Esophagus squamous epithelium (tissue), 5 donors: ENCODE data around the gene SCAMP3. TPM values are rescaled to one million over a fixed set of nuclear protein-coding genes. Genes with fewer than 3 reads are reported as not detected.

Source experiments
- DNase-seq: peaks from one replicate; lab custom pipeline; 2025; lab: John Stamatoyannopoulos, UW
- H3K27ac ChIP-seq, 4 donors: fragments of 200-600 bp; sonication (generic); one replicate each; pipeline ENCODE4 v1.5.1; 2016 to 2019; ENCODE audit warnings: mild to moderate bottlenecking in 1 of 4
- H3K27me3 ChIP-seq, 4 donors: fragments of 200-600 bp; sonication (generic); 1 replicate in 3 of 4; 2 replicates in 1 of 4; pipeline versions ENCODE4 v1.5.1 to v1.6.0; 2017 to 2021; ENCODE audit warnings: antibody characterized with exemption in 1 of 4
- H3K36me3 ChIP-seq, 3 donors: fragments of 200-600 bp; sonication (generic); one replicate each; pipeline ENCODE4 v1.5.1; 2016 to 2019
- H3K4me1 ChIP-seq, 3 donors: fragments of 200-600 bp; sonication (generic); one replicate each; pipeline ENCODE4 v1.5.1; 2017 to 2019
- H3K4me3 ChIP-seq, 4 donors: fragments of 200-600 bp; sonication (generic); 1 replicate in 3 of 4; 2 replicates in 1 of 4; pipeline ENCODE4 v1.5.1; 2016 to 2019; ENCODE audit warnings: mild to moderate bottlenecking in 2 of 4, moderate library complexity in 1 of 4
- H3K9me3 ChIP-seq, 3 donors: fragments of 200-600 bp; sonication (generic); one replicate each; pipeline ENCODE4 v1.5.1; 2016 to 2019
- POLR2A ChIP-seq, 4 donors: fragments of 450-650 bp; IDR thresholded peaks; one replicate each; pipeline ENCODE4 v1.6.1; 2017; ENCODE audit warnings: antibody characterized with exemption in 4 of 4, mild to moderate bottlenecking in 4 of 4, moderate library complexity in 3 of 4
- WGBS, 2 donors: methylation state at CpG; one replicate each; pipeline ENCODE4 v1.1.5; 2018; 5-methylcytosine and 5-hydroxymethylcytosine counted together
- intact Hi-C: fragments of 100-400 bp; cut with DNase I; formaldehyde crosslinking; loops from one replicate; pipeline ENCODE4 v1.15.0; 2022
- total RNA-seq, 4 donors: library from RNA; depleted of rRNA; stranded (reverse); fragments of >200 nt; gene quantifications; one replicate each; pipeline ENCODE4 v1.1.0, GENCODE V29; 2016
- TF ChIP-seq, protein P1 (sequence below), 6 experiments: fragments of 450-650 bp in 4 of 6; fragments of 200-600 bp in 2 of 6; sonication (generic) in 2 of 6; IDR thresholded peaks; one replicate each; pipeline ENCODE4 v1.5.1; 2016 to 2019; ENCODE audit warnings: antibody characterized with exemption in 6 of 6, mild to moderate bottlenecking in 4 of 6, moderate library complexity in 4 of 6
- donor health status: DM: yes; HTN: yes; CAD: no.

Gene SCAMP3
- total RNA-seq, 4 donors from 2014 or later = 56.8 to 72.2 (median 60.1) TPM

DNA sequence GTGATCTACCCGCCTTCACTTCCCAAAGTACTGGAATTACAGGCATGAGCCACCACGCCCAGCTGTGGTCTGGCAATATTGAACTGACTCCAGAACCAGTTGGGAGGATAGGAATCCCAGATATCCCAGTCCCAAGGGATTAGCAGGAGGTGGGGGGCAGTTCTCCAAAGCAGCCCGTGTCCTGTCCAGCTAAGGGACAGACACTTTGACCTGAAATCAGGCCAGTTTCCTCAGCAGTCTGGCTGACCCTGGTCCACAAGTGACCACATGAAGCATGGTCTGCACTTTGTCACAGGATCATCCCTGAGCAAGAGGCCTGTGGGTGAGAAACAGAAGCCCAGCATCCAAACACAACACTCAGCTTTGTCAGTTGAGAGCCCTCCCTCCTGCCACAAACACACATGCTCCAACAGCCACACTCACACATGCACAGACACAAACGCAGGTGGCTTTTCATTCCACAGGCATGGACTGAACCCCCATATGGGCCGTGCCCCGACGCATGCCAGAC, 43.8 kb upstream of the SCAMP3 start:
- Histone ChIP-seq H3K27me3 (no peaks in the 10 kb centered on the region), H3K27ac (no peak overlapping the region), H3K4me1 (peaks cover 8 to 28% (median 18%) of the 10 kb centered on the region in 3 donors), H3K36me3 (peaks cover 0 to 7% (median 0%) of the 10 kb centered on the region in 3 donors), H3K9me3 (no peaks in the 10 kb centered on the region), H3K4me3 (no peak overlapping the region)
- TF ChIP-seq, protein P1, sequence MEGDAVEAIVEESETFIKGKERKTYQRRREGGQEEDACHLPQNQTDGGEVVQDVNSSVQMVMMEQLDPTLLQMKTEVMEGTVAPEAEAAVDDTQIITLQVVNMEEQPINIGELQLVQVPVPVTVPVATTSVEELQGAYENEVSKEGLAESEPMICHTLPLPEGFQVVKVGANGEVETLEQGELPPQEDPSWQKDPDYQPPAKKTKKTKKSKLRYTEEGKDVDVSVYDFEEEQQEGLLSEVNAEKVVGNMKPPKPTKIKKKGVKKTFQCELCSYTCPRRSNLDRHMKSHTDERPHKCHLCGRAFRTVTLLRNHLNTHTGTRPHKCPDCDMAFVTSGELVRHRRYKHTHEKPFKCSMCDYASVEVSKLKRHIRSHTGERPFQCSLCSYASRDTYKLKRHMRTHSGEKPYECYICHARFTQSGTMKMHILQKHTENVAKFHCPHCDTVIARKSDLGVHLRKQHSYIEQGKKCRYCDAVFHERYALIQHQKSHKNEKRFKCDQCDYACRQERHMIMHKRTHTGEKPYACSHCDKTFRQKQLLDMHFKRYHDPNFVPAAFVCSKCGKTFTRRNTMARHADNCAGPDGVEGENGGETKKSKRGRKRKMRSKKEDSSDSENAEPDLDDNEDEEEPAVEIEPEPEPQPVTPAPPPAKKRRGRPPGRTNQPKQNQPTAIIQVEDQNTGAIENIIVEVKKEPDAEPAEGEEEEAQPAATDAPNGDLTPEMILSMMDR (IDR thresholded peaks at IDR 0.05) = no peak
- TF ChIP-seq POLR2A (IDR thresholded peaks at IDR 0.05) = no peak
- WGBS, 2 donors = 42 to 58% methylated on average over 4 to 6 of the region's 7 CpGs
- intact Hi-C loops = no loop called here
- no peak for DNase-seq

DNA sequence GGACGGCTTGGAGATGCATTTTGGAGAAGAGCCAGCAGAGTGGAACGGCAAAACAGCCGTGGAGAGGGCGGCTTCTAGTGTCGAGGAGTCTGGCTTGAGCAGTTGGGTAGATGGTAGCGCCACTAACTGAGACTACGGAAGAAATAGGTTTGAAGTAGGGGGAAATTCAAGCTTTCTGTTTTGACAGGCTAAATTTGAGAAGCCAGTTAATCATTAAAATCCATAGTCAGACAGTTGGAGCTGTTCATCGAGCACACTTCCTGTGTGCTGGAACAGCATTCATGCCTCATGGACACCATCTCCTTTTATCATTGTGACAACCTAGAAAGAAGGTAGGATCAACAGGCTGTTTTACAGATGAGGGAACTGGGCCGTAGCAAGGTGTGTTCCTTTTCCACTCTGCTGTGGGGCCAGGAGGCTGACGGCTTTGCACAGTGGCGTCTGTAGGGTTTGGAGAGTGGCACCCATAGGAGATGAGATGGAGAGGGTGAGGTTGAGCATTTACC, 42.5 kb upstream of the SCAMP3 start:
- Histone ChIP-seq H3K27ac (no peak overlapping the region), H3K4me3 (no peak overlapping the region), H3K9me3 (no peaks in the 10 kb centered on the region), H3K36me3 (no peaks in the 10 kb centered on the region), H3K27me3 (no peaks in the 10 kb centered on the region), H3K4me1 (peaks cover 2 to 15% (median 6%) of the 10 kb centered on the region in 3 donors)
- intact Hi-C loops = no loop called here
- no peak for DNase-seq
- WGBS, 2 donors = 77 to 78% methylated on average over 9 of the region's 11 CpGs
- TF ChIP-seq, protein P1 (IDR thresholded peaks at IDR 0.05) = no peak
- TF ChIP-seq POLR2A (IDR thresholded peaks at IDR 0.05) = no peak

DNA sequence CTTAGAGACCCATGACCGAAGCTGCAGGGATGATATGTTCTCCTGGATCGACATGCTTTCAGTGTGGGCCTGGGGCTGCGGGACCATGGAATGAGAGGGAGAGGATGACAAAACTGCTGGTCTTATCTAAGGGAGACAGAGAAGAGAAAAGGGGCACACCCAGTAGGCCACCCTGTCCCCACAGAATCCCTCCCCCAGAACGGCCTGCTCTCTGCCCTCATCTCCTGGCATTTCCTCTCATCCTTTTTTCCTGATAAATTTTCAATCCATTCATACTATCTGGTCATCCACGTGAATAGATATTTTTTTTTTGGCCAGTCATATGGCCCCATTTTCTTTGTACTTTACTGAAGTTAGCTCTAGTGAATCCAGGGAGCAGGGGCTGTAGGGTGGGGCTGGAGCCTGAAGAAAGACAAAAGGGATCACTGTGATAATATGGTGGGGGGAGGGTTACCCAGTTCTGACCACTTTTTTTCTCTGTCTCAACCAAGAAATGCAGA, 39.2 kb upstream of the SCAMP3 start, which contains the start of gene PKLR:
TSS of gene PKLR (minus strand) at position 97 of the 500 bp plus-strand sequence. CDS start at position 54, 43 bp downstream.
- Histone ChIP-seq H3K9me3 (no peaks in the 10 kb centered on the region), H3K36me3 (no peaks in the 10 kb centered on the region), H3K27me3 (peaks cover 0 to 13% (median 0%) of the 10 kb centered on the region in 4 donors), H3K4me1 (no peaks in the 10 kb centered on the region), H3K4me3 (no peak within 1 kb of the TSS), H3K27ac (no peak within 1 kb of the TSS)
- intact Hi-C loops = no loop called here
- DNase-seq = no peak
- TF ChIP-seq POLR2A (IDR thresholded peaks at IDR 0.05) = no peak
- TF ChIP-seq, protein P1 (IDR thresholded peaks at IDR 0.05) = no peak
- WGBS, 2 donors = 82 to 92% methylated on average over 5 of the region's 5 CpGs

DNA sequence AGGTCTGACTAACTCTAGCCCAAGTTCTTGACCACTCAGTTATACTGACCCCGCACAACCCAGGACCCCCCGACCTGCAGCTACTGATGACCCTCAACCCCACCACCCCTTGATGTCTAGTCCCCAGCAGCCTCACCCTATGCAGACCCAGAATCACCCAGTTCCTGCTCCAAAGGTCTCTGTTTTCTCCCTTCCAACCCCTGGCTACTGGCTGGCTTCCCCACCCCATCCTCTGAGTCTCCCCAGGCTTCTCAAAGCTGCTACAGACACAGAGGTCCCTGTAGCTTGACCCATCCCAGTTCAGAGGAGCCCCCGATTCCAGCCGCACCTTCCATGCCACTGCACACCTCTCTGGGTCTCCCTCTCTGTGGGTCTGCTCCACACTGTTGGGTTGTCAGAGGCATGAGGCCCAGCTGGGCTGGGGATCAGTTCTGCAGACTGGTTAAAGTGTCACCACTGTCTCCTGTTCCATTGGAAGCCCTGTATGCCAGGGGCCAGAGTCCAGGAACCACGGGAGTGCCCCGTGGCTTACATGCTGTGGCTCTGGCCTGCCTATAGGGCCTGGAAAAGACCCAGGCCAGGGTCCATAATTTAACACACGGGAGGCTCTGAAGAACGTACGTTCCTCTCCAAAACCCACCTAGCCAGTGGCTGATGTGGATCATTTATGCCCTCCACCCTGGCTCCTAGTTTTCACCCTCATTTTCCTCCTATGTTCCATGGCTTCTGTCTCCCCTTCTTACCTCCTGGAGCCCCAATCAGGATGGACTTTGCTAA, 38.6 kb upstream of the SCAMP3 start:
- TF ChIP-seq POLR2A (IDR thresholded peaks at IDR 0.05) = no peak
- TF ChIP-seq, protein P1 (IDR thresholded peaks at IDR 0.05) = no peak
- H3K27me3 ChIP-seq = peaks cover 0 to 19% (median 2%) of the 10 kb centered on the region in 4 donors
- WGBS, 2 donors = 84 to 90% methylated on average over 8 to 9 of the region's 9 CpGs

DNA sequence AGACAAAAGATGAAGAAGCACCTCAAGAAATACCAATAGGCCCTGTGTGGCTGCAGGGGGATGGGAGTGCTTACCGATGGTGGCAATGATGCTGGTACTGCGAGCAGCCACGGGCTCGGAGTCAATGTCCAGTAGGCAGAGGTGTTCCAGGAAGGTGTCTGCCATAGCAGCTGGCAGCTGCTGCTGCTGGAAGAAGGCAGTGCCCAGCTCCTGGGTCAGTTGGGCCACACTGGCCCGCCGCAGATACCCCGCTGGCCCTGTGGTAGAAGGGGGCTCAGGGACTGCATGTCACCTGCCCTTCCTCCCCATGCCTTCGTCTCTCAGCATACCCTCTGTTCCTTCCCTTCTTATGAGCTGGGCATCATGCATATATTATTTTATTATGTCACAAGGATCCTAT, 37.9 kb upstream of the SCAMP3 start:
- TF ChIP-seq, protein P1 (IDR thresholded peaks at IDR 0.05) = no peak
- TF ChIP-seq POLR2A (IDR thresholded peaks at IDR 0.05) = no peak
- DNase-seq = no peak
- Histone ChIP-seq H3K4me3 (no peak overlapping the region), H3K9me3 (no peaks in the 10 kb centered on the region), H3K27ac (no peak overlapping the region), H3K27me3 (peaks cover 0 to 26% (median 3%) of the 10 kb centered on the region in 4 donors), H3K36me3 (no peaks in the 10 kb centered on the region), H3K4me1 (peaks cover 5 to 12% (median 10%) of the 10 kb centered on the region in 3 donors)
- 81 to 91% methylated on average over 8 of the region's 8 CpGs for WGBS, 2 donors
- intact Hi-C loops = no loop called here

More for the DNA sequence above, 38.6 kb upstream of the SCAMP3 start:
- intact Hi-C loops = no loop called here
- DNase-seq = no peak
- no peak overlapping the region for H3K27ac ChIP-seq
- H3K36me3 ChIP-seq = no peaks in the 10 kb centered on the region
- no peak overlapping the region for H3K4me3 ChIP-seq
- H3K9me3 ChIP-seq = no peaks in the 10 kb centered on the region
- peaks cover 0 to 5% (median 3%) of the 10 kb centered on the region in 3 donors for H3K4me1 ChIP-seq
